Breast epithelium (tissue), 3 donors: ENCODE measurements around the gene TNFRSF25.
"Not testable (repeated sequence)": the region's sequence is repeated elsewhere in the genome, so short reads cannot be mapped to it uniquely, and the experiment has no call there.

Source experiments
- POLR2AphosphoS5 ChIP-seq, 3 donors: sonication (generic); formaldehyde crosslinking; IDR thresholded peaks; one replicate each; pipeline ENCODE4 v1.6.1; 2017; ENCODE audit warnings: antibody characterized with exemption in 3 of 3
- TF ChIP-seq, protein P1 (sequence below), 3 donors: fragments of 450-650 bp; IDR thresholded peaks; one replicate each; pipeline ENCODE4 v1.5.1; 2016 to 2017; ENCODE audit warnings: antibody characterized with exemption in 3 of 3, mild to moderate bottlenecking in 3 of 3, moderate library complexity in 3 of 3

DNA sequence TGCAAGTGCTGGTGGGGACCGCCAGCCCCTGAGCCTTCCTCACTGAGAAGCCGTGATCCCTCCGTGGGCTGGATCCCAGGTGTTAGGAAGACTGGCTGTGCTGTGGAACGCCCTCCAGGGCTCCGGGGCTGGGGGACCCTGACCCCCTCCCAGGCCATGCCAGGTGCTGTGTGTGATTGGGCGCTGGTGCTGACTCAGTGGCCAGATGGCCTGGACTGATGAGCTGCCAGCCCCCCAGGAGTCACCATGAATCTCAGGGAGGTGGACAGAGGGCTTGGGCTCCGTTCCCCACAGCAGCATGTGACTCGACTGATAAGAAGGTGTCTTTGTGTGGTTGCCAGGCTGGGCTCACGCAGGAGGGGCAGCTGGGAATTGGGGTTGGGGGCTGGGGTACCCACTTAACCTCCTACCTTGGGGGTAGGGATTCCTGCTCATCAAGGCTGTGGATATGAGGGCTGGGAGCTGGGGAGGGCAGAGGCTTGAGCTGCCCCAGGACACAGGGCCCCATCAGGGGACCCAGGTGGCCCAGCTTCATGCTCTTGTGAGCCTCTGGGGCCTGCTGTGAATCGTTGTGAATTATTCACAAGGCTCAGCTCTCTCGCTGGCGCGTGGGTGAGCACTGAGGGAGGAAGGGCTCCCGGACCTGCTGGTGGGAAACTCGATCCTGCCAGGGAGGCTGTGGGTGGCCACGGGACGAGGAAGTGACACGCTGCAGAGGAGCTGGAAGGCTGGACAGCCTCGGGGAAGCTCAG is 36.1 kb downstream of the TNFRSF25 start:
- TF ChIP-seq, protein P1, sequence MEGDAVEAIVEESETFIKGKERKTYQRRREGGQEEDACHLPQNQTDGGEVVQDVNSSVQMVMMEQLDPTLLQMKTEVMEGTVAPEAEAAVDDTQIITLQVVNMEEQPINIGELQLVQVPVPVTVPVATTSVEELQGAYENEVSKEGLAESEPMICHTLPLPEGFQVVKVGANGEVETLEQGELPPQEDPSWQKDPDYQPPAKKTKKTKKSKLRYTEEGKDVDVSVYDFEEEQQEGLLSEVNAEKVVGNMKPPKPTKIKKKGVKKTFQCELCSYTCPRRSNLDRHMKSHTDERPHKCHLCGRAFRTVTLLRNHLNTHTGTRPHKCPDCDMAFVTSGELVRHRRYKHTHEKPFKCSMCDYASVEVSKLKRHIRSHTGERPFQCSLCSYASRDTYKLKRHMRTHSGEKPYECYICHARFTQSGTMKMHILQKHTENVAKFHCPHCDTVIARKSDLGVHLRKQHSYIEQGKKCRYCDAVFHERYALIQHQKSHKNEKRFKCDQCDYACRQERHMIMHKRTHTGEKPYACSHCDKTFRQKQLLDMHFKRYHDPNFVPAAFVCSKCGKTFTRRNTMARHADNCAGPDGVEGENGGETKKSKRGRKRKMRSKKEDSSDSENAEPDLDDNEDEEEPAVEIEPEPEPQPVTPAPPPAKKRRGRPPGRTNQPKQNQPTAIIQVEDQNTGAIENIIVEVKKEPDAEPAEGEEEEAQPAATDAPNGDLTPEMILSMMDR (IDR thresholded peaks at IDR 0.05): not testable (repeated sequence)
- not testable (repeated sequence) for TF ChIP-seq POLR2AphosphoS5 (IDR thresholded peaks at IDR 0.05)
